Heart right ventricle (tissue), 16 donors: ENCODE results near the gene BARX1. TPM values are rescaled to one million over a fixed set of nuclear protein-coding genes. Genes with fewer than 3 reads are reported as not detected.
A peak's percentile ranks its signal among the peaks of the same experiment; 100 is the strongest.

Source experiments
- ATAC-seq, 8 donors: fragments of 200-7000 bp; cut with Tn5 transposase; one replicate each; pipeline ENCODE4 v1.9.1; 2020; ENCODE audit warnings: mild to moderate bottlenecking in 8 of 8, moderate library complexity in 8 of 8, moderate number of reproducible peaks in 1 of 8
- DNase-seq, 2 donors: peaks; one replicate each; pipeline ENCODE4 v3.0.0-alpha.2; 2020
- H3K27ac ChIP-seq, 10 donors: fragments of 200-600 bp; sonication (generic) in 2 of 10; one replicate each; pipeline versions ENCODE4 v1.5.0 to v1.8.0; 2020 to 2022; ENCODE audit warnings: mild to moderate bottlenecking in 3 of 10
- H3K27me3 ChIP-seq, 7 donors: fragments of 200-600 bp; one replicate each; pipeline ENCODE4 v1.8.0; 2021 to 2022; ENCODE audit warnings: mild to moderate bottlenecking in 2 of 7
- H3K36me3 ChIP-seq, 9 donors: fragments of 200-600 bp; sonication (generic) in 1 of 9; one replicate each; pipeline versions ENCODE4 v1.5.0 to v1.8.0; 2020 to 2022; ENCODE audit warnings: mild to moderate bottlenecking in 2 of 9
- H3K4me1 ChIP-seq, 9 donors: fragments of 200-600 bp; sonication (generic) in 1 of 9; one replicate each; pipeline versions ENCODE4 v1.5.0 to v1.8.0; 2020 to 2022; ENCODE audit warnings: mild to moderate bottlenecking in 4 of 9
- H3K4me3 ChIP-seq, 10 donors: fragments of 200-600 bp; sonication (generic) in 2 of 10; one replicate each; pipeline versions ENCODE4 v1.5.0 to v1.8.0; 2020 to 2022; ENCODE audit warnings: mild to moderate bottlenecking in 7 of 10, moderate library complexity in 2 of 10
- H3K9me3 ChIP-seq, 11 donors: fragments of 200-600 bp in 10 of 11; sonication (generic) in 2 of 11; one replicate each; pipeline versions ENCODE4 v1.5.0 to v1.8.0; 2013 to 2022; ENCODE audit warnings: mild to moderate bottlenecking in 2 of 11, control low read depth in 1 of 11, moderate library complexity in 1 of 11
- WGBS, 2 donors: extraction: QIAGEN DNeasy Blood & Tissue Kit; methylation state at CpG; one replicate each; pipeline ENCODE4 v1.1.7; 2013; ENCODE audit warnings: inconsistent platforms in 1 of 2; 5-methylcytosine and 5-hydroxymethylcytosine counted together
- intact Hi-C, 10 donors: fragments of 100-400 bp; cut with DNase I; formaldehyde crosslinking; loops; one replicate each; pipeline versions ENCODE4 v1.11.1 to v1.14.2; 2022
- polyA plus RNA-seq, 2 donors: library from polyadenylated mRNA; stranded (reverse); fragments of 200-250 nt; gene quantifications; one replicate each; pipeline ENCODE4 v1.2.3, GENCODE V29; 2013
- total RNA-seq, 10 donors: library from RNA; stranded (reverse); fragmentation: NEBNext Ultra II Directional in 3 of 10; extraction: Animal tissue kit (Norgen Biotek cat#: 25700) in 3 of 10; gene quantifications; one replicate each; pipeline versions ENCODE4 v1.2.1 to v1.2.4, GENCODE V29; 2021 to 2023
- TF ChIP-seq, protein P1 (sequence below), 9 donors: fragments of 200-600 bp; sonication (generic) in 2 of 9; IDR thresholded peaks; one replicate each; pipeline versions ENCODE4 v1.5.0 to v1.8.0; 2021 to 2022; ENCODE audit warnings: antibody characterized with exemption in 9 of 9, mild to moderate bottlenecking in 5 of 9, moderate library complexity in 1 of 9
- donor health status: Arrhythmogenic right ventricular cardiomyopathy.
- donor health status: ischemic (EF 13 %, LVEDD 7.1; RV severe dilation, severe dysfunction).
- donor health status: healthy with polysubstance abuse.
- donor health status: DM: no; HTN: yes; CAD: no.
- donor health status: DM: no; HTN: no; CAD: no.
- donor health status: ischemic (EF 25% LVEDD 6.9; RV normal size, moderate dysfunction).
- donor health status: ischemic (EF 25% LVEDD 5.7; RV mildly dilated, moderate dysfunction).
- donor health status: healthy.
- donor health status: DM: yes; HTN: yes; CAD: no.
- donor health status: Ischemic cardiomyopathy.
- donor health status: ischemic (EF 35%, LVEDD 5.7; RV mildly dilated, moderate dysfunction).
- donor health status: nonischemic (EF 11% LVEDD 7.7; RV severe dilation, severe dysfunction).
- donor health status: DM: yes; HTN: yes; CAD: no.
- donor health status: PGD.
- donor health status: ischemic (EF 29% LVEDD 5.4; RV normal size, mild dysfunction).
- donor health status: nonischemic (EF 23%, LVEDD 6.1; RV moderate dilation, normal function).

The BARX1 gene
- total and polyA plus RNA-seq, 12 donors: 0.06 to 0.19 TPM; not detected in 10

DNA sequence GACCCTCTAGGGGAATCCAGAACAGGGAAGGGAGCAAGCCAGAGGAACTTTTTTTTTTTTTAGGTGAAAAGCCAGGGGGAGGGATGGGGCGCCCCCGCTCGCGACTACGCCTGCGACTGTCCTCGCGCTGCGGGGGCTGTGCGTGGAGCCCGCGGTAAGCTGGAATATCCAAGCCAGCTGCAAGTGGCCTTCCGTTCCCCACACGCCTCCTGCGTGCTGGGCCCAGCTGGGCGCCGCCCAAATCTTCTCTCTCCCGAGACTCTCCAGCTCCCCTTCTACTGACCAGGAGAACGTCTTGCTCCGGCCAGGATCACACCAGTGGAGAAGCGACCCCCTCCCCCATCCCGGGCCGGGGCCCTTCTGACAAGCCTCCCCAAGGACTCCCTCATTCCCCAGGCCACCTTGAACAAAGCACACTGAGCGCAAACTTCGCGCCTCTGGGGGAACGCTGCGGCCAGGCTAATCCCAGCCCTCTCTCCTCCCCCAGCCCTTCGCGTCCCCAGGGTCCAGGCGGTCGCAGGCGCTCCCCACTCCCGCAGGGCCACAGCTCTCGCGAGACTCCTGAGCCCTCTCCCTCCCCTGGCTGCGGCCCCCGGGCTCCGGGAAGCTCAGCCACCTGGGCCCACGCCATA, 6.6 kb downstream of the BARX1 start:
- H3K36me3 ChIP-seq: no peaks in the 10 kb centered on the region
- no peak overlapping the region for H3K27ac ChIP-seq
- DNase-seq: no peak
- H3K27me3 ChIP-seq: peaks cover 59 to 100% (median 100%) of the 10 kb centered on the region in 7 donors
- TF ChIP-seq, protein P1, sequence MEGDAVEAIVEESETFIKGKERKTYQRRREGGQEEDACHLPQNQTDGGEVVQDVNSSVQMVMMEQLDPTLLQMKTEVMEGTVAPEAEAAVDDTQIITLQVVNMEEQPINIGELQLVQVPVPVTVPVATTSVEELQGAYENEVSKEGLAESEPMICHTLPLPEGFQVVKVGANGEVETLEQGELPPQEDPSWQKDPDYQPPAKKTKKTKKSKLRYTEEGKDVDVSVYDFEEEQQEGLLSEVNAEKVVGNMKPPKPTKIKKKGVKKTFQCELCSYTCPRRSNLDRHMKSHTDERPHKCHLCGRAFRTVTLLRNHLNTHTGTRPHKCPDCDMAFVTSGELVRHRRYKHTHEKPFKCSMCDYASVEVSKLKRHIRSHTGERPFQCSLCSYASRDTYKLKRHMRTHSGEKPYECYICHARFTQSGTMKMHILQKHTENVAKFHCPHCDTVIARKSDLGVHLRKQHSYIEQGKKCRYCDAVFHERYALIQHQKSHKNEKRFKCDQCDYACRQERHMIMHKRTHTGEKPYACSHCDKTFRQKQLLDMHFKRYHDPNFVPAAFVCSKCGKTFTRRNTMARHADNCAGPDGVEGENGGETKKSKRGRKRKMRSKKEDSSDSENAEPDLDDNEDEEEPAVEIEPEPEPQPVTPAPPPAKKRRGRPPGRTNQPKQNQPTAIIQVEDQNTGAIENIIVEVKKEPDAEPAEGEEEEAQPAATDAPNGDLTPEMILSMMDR (IDR thresholded peaks at IDR 0.05): no peak
- H3K4me3 ChIP-seq: peak overlapping the region in 1 of 10 donors; percentile 0
- H3K9me3 ChIP-seq: no peaks in the 10 kb centered on the region
- intact Hi-C loops: loop anchor here in 1 of 10 donors (5.0 kb wide), 1 partner anchor 266 kb away; no protein-coding TSS in a partner anchor
- no peak for ATAC-seq
- 1 to 2% methylated on average over 40 of the region's 40 CpGs for WGBS, 2 donors
- H3K4me1 ChIP-seq: peaks cover 11 to 56% (median 38%) of the 10 kb centered on the region in 9 donors

DNA sequence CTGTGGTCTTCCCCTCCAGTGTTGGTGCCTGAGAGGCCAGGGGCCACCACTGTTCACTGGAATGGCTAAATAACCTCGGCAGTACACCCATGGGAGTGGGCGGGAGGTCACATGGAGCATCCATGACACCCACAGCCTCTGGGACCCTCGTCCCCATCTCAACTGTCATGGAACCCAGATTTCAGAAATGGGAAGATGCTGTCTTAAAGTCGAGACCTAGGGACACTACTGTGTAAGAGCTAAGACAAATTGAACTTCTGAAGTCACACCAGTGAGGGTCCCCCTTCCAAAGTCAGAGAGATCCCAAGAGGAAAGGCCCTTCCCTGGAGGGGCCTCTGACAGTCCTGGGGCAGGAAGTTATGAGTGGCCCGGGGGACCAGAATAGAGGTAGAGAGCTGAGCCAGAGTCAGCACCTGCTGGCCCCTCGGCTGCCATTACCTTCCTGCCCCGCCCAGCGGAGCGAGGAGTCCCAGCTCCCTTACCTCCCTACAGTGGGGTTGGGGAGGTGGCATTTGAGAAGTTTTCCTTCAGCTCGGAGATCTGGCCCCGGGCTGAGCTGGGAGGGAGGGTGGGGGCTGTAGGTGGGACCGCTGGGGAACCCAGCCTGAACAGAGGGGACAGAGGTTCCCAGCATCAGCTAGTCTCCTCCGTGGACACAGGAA, 7.6 kb downstream of the BARX1 start:
- TF ChIP-seq, protein P1 (IDR thresholded peaks at IDR 0.05): no peak
- no peak overlapping the region for H3K27ac ChIP-seq
- DNase-seq: no peak
- intact Hi-C loops: loop anchor here in 1 of 10 donors (5.0 kb wide), 1 partner anchor 265 kb away; no protein-coding TSS in a partner anchor
- WGBS, 2 donors: 6% methylated on average over 13 of the region's 13 CpGs
- no peak for ATAC-seq
- H3K36me3 ChIP-seq: no peaks in the 10 kb centered on the region
- no peak overlapping the region for H3K4me3 ChIP-seq
- no peaks in the 10 kb centered on the region for H3K9me3 ChIP-seq
- H3K4me1 ChIP-seq: peaks cover 11 to 46% (median 28%) of the 10 kb centered on the region in 9 donors
- peaks cover 50 to 100% (median 100%) of the 10 kb centered on the region in 7 donors for H3K27me3 ChIP-seq

DNA sequence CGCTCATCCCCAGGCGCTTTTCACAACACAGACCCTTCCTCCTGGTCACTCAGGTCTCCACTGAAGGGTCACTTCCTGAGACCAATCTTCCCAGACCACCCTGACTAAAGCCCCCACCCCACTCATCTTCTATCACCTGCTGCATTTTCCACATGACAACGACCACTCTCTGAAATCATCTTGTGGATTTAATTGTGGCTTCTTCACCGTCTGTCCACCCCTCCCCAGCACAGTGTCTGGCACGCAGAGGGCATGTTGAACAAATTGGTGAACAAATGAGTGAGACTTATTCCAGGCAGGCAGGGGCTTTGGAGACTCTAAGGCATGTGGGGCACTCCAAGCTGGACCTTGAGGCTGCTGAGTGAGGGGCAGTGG, 8.8 kb downstream of the BARX1 start:
- Histone ChIP-seq H3K4me1 (peaks cover 5 to 34% (median 19%) of the 10 kb centered on the region in 9 donors), H3K9me3 (no peaks in the 10 kb centered on the region), H3K27ac (no peak overlapping the region), H3K27me3 (peaks cover 42 to 100% (median 100%) of the 10 kb centered on the region in 7 donors), H3K36me3 (no peaks in the 10 kb centered on the region), H3K4me3 (peak overlapping the region in 7 of 10 donors; percentile 0 to 44 (median 40))
- DNase-seq (no peak), ATAC-seq (no peak)
- TF ChIP-seq, protein P1 (IDR thresholded peaks at IDR 0.05): no peak
- 2 to 5% methylated on average over 5 of the region's 5 CpGs for WGBS, 2 donors
- intact Hi-C loops: loop anchor here in 1 of 10 donors (5.0 kb wide), 1 partner anchor 264 kb away; no protein-coding TSS in a partner anchor

DNA sequence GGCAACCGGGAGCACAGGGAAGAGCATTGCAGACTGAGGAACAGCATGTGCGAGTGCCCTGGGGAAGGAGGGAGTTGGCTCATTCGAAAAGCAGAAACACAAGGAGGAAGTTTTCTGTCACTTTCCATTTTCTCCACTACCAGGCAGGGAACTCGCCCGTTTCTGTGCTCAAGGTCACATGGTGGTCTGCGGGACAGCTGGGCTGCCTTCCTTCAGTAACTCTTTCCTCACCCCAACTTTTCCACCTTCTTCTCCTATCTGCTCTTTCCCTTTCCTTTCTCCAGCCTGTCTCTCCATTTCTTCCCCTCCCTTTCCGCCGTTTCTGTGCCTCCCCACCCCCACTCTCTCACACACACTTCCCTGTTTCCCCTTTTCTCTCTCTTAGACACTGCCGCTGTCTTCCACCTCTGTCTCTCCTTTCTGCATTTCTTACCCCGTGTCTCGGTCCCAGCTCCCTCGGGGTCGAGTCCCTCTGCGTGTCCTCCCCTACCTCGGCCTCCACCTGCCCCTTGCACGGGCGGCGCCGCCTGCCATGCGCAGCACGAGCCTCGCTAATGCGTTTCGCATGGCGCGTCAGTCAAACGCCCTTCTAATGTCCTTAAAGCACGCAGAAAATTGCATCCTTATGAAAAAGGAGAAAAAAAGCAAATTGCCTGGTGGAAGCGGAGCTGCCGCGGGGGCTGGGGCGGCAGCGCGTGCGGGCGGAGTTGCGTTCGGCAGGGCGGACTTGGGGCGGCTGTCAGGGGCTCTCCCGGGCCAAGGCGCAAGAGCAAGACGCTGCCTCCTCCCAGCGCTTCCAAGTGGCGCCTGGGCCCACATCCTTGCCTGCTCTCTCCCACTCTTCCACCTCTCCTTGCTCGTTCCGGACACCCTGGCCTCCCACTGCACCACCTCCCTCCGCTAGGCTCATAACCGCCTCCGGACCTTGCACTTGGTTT, 9.5 kb downstream of the BARX1 start:
- Histone ChIP-seq H3K4me3 (peak overlapping the region; percentile 0 to 44 (median 36)), H3K36me3 (no peaks in the 10 kb centered on the region), H3K4me1 (peaks cover 2 to 27% (median 13%) of the 10 kb centered on the region in 9 donors), H3K9me3 (no peaks in the 10 kb centered on the region), H3K27ac (no peak overlapping the region), H3K27me3 (peaks cover 42 to 100% (median 98%) of the 10 kb centered on the region in 7 donors)
- intact Hi-C loops: loop anchor here in 1 of 10 donors (5.0 kb wide), 1 partner anchor 263 kb away; no protein-coding TSS in a partner anchor
- WGBS, 2 donors: 1 to 2% methylated on average over 50 of the region's 50 CpGs
- TF ChIP-seq, protein P1 (IDR thresholded peaks at IDR 0.05): no peak
- DNase-seq (no peak), ATAC-seq (peak in 2 of 8 donors; percentile 31 to 33)
